ENCODE results near the gene SPATA24.
"Not testable (repeated sequence)": the region's sequence is repeated elsewhere in the genome, so short reads cannot be mapped to it uniquely, and the experiment has no call there.

Gene SPATA24

DNA sequence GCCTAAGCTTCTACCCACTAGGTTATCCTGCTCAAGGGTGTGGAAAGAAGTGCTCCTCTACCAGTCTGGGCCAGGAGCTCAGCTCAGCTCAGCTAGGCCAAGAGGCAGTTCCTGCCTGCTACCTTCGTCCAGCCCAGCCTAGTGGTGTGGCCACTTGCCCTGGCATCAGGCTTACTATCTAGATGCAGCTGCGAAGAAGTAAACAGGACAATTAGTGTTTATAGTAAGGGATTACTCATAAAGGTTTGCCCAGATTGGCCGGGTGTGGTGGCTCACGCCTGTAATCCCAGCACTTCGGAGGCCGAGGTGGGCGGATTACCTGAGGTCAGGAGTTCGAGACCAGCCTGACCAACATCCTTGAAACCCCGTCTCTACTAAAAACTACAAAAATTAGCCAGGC, 12.8 kb upstream of the SPATA24 start:
- no peak for DNase-seq

DNA sequence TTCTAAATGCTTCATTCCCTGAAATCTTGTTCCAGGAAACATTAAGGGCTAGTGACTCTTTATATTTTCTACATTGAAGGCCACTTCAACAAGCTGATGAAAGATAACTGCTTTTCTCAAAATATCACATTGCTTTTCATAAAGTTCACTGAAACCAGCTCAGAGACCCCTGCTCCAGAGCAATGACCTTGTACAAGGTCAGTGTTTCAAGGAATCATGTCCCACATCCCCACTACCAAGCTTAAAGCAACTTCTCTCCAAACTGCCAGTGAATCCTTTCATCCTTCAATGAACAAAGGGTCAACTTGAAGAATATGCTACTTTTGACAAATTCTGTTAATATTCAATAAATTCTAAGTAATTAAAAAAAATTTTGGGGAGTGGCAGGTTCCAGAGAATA, 12.0 kb upstream of the SPATA24 start:
- DNase-seq, result no peak

DNA sequence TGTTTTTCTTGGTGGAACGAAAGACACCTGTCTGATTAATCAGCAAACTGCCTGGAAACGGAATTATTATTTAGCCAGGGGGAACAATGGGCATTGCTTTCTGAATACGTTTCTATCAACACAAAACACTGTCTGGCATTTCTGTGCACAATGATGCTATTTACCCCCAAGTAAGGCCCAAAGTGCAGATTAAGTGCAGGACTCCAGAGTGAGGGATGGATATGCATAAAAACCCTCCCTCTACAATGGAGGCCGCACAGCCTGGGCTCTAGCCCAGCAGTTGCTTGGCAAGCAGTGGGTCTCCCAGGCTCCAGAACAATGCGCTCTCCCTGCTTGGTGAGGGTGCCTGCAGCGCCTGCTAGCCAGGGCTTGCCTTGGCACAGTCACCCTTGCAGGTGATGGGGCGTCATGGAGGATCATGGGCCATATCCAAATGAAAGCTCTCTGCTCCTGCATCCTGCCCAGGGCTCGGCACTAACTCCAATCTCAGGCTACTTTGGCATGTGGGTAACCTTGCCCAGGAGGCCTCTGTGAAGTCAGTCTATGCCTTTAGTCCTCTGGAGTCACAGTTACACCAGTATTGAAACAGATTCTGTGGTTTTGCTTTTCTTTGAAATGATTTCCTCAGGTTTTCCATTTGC, 11.5 kb upstream of the SPATA24 start:
- no peak for DNase-seq

DNA sequence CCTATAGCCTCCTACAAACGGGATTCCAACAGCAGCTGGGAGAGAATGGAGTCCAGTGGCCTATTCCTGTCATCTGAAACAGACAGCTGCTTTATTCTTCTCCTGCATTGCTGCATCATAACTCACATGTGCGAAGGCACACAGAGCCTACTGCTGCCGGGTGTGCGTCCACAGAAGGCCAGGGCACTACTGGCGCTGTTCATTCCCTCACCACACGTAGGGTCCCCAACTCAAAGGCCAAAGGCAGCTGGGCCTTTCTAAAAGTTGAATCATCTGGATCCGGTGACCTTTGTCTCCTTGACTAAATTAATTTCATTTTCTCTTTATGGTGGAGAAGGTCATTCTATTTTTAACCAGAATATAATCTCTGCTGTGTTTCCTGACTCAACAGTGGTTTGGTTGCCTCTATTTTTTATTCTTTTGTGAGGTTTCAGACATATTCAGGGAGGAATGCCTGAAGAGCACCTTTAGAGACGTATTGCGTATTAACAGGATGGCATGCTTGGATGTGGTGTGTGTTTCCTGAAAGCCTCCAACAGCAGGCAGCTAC, 10.8 kb upstream of the SPATA24 start:
- no peak for DNase-seq

DNA sequence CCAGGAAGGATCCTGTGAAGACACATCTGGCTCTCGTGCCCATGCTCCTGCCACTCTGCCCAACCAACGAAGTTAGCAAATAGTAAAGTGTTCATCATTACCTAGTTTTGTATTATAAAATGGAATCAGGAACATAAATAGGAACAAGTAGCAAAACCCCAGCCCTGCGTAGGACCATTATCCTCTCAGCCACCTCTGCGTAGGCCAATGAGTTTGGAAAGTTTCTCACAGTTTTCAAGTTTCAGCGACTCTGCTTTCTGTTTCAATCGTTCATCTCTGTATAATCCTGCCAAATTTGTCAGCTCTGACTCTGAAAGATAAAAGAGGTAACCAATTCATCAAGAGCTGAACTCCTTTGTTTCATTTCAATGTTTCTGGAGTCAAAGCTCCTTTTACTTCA, 10.1 kb upstream of the SPATA24 start:
- no peak for DNase-seq

GRCh38 chr5:139413153-139413552, 9.3 kb upstream of the SPATA24 start:
- no peak for DNase-seq

GRCh38 chr5:139410993-139411828, 7.3 kb upstream of the SPATA24 start:
- DNase-seq, result no peak

GRCh38 chr5:139410121-139410992, 6.5 kb upstream of the SPATA24 start:
- DNase-seq, result no peak

DNA sequence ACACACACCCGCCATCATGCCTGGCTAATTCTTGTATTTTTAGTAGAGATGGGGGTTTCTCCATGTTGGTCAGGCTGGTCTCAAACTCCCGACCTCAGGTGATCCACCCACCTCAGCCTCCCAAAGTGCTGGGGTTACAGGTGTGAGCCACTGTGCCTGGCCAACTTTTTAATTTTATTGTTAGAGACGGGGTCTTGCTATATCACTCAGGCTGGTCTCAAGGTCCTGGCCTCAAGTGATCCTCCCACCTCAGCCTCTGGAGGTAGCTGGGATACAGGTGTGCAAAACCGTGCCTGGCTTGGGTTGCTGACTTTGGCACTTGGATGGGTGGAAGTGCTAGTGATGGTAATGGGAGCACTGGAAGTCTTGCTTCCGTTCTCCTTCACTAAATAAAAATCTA, 5.2 kb upstream of the SPATA24 start:
- not testable (repeated sequence) for DNase-seq

DNA sequence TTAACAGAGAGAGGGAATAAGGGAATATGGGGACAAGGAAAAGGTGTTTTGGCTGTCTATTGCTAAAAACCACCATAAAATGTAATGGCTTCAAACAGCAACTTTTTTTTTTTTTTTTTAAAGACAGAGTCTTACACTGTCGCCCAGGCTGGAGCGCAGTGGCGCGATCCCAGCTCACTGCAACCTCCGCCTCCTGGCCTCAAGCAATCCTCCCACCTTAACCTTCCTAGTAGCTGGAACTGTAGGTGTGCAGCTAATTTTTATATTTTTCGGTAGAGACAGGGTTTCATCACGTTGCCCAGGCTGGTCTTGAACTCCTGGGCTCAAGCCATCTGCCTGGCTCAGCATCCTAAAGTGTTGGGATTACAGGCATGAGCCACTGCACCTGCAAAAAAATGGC, 4.3 kb upstream of the SPATA24 start:
- DNase-seq, result no peak

GRCh38 chr5:139407517-139407916, 3.6 kb upstream of the SPATA24 start:
- DNase-seq, result no peak

DNA sequence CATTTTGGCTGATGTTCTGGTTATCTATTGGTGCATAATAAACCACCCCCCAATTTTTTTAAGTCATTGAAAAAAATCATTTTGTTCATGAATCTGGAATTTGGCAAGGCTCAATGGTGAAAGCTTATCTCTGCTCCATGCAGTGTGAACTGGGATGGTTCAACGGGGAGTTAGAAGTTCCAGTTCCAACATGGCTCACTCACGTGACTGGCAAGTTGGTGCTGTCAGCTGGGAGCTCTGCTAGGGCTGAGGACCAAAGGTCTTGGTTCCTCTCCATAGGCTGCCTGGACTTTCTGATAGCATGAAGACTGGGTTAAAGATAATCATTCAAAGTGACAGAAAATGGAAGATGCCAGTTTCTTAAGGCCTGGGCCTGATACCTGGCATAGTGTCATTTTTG, 3.1 kb upstream of the SPATA24 start:
- no peak for DNase-seq

- DNase-seq, result no peak
Observed at GRCh38 chr5:139404484-139404840, 573 bp upstream of the SPATA24 start.

GRCh38 chr5:139403418-139403786, 487 bp downstream of the SPATA24 start:
- no peak for DNase-seq

- no peak for DNase-seq
Observed at GRCh38 chr5:139402561-139403158, 1.2 kb downstream of the SPATA24 start.

DNA sequence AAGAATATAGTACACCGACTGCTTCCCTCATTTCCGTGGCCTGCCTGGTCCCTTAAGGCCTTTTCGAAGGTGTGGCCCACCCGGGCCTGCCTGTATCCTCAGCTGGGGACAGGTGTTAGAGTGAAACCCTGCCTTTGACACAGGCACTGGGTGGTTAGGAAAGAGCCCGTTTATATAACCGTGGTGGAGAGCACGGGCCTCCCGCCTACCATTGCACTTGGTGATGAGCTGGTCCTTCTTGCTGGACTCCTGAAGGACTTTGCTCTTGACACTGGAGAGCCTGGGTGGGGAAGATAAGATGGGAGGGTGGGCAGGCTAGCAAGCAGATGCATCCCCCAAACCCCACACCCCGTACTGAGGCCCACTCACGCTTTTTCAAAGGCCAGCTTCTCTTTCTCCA, 2.3 kb downstream of the SPATA24 start:
- DNase-seq, result no peak

DNA sequence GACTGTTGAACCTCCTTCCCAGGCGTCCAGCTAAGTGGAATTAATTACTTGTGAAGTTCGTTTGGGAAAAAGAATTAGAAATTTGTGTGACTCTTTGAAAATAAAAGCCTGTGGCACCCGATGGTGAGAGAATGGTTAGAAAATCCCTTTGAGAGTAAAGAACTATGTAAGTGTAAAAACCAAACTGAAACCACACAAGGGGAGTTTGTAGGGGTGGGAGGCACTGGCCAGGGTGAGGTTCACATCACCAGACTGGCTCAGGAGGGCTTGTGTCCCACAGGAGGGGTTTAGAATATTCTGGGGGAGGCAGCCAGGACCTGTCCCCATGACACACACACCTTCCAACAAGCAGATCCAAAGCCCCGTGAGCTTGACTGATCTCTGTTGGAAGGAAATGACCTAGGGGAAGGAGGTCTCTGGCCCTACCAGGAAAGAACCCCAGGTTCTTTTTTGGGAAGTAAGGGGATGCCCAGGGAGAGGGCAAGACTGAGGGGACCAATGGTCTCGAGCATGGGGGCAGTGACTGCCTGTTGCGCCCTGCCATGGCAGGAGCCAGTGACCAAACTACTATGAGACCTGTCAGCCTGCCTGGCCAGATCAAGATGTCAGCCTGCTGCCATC, 4.3 kb downstream of the SPATA24 start:
- no peak for DNase-seq

DNA sequence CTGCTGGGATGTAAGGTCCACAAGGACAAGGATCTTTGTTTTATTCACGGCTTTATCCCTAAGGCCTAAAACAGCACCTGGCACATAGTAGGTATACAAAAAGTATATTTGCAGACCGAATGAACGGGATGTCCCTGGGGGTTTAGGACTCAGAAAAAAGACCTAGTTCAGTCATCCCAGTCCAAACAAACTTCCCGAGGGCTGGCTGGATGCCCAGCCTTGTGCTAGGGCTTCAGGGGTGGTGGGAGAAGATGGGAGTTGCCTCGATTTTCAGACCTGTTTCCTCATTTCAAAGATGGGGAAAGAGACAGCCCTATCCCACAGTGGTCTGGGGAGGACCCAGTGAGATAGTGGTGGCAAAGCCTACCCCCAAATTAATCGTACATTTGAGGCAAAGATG, 6.0 kb downstream of the SPATA24 start:
- DNase-seq, result peak; percentile 29

DNA sequence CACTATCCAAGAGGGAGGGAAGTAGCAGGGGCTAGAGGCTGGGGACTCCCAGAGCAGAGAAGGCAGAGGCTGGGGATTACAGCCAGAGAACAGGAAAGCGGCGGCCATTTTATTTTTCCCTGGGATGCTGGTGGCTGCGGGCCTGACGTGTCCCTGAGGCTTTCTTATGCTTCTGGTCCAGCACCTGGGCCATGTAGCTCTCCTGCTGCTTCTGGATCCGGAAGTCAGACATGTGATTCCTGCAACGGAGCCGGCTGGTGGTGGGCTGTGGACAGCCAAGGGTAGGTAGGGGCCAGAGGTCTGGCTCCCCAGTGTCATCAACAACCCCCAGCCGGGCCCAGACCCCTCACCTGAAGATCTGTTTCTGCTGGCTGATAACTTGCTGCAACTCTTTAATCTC, 7.2 kb downstream of the SPATA24 start:
- no peak for DNase-seq

- DNase-seq, result no peak
Observed at GRCh38 chr5:139395844-139396640, 7.8 kb downstream of the SPATA24 start.
